Vagina (tissue), 2 donors: ENCODE measurements around the gene SLC1A1.

Experiments
- POLR2A ChIP-seq, 2 donors: fragments of 450-650 bp; IDR thresholded peaks; one replicate each; pipeline ENCODE4 v1.6.1; 2017; ENCODE audit warnings: antibody characterized with exemption in 2 of 2, mild to moderate bottlenecking in 2 of 2, moderate library complexity in 2 of 2
- TF ChIP-seq, protein P1 (sequence below), 3 experiments: fragments of 450-650 bp in 2 of 3; fragments of 200-600 bp in 1 of 3; sonication (generic) in 1 of 3; IDR thresholded peaks; one replicate each; pipeline ENCODE4 v1.5.1; 2017 to 2019; ENCODE audit warnings: antibody characterized with exemption in 3 of 3, mild to moderate bottlenecking in 2 of 3, moderate library complexity in 2 of 3

DNA sequence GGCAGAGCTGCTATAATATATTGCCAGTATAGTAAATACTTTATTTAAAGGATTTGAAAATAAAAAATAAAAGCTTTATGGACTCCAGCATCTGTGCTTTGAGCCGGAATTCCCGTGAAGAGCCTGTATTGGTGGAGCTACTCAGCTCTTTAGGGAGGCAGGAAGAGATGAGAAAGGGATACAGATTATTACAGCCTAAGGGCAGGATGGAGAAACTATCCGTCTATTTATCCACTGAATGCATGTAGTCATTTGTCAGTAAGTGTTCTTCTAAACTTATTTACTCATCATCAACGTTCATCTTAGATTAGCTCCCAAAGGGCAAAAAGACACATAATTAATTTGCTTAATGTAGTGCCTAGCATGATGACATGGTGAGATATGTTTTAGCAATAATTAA is 48.4 kb downstream of the SLC1A1 start:
- TF ChIP-seq, protein P1, sequence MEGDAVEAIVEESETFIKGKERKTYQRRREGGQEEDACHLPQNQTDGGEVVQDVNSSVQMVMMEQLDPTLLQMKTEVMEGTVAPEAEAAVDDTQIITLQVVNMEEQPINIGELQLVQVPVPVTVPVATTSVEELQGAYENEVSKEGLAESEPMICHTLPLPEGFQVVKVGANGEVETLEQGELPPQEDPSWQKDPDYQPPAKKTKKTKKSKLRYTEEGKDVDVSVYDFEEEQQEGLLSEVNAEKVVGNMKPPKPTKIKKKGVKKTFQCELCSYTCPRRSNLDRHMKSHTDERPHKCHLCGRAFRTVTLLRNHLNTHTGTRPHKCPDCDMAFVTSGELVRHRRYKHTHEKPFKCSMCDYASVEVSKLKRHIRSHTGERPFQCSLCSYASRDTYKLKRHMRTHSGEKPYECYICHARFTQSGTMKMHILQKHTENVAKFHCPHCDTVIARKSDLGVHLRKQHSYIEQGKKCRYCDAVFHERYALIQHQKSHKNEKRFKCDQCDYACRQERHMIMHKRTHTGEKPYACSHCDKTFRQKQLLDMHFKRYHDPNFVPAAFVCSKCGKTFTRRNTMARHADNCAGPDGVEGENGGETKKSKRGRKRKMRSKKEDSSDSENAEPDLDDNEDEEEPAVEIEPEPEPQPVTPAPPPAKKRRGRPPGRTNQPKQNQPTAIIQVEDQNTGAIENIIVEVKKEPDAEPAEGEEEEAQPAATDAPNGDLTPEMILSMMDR (IDR thresholded peaks at IDR 0.05): no peak
- TF ChIP-seq POLR2A (IDR thresholded peaks at IDR 0.05): no peak
